HepG2 (cell line): ENCODE data around the gene ITGAE. TPM values are rescaled to one million over a fixed set of nuclear protein-coding genes. Genes with fewer than 3 reads are reported as not detected.

ENCODE experiments used
- ATAC-seq: fragments of 200-7000 bp; cut with Tn5 transposase; 3 replicates; pipeline ENCODE4 v1.9.1; 2020; ENCODE audit warnings: mild to moderate bottlenecking, moderate library complexity
- BruUV-seq: library from RNA; stranded (reverse); fragments of 400-500 nt; replicated peaks from 2 replicates; lab custom pipeline; 2021; lab: Mats Ljungman, UMichigan
- CTCF ChIA-PET: fragments of 300-600 bp; formaldehyde crosslinking; extraction: SDS; loops from one replicate; lab custom pipeline; 2021; ENCODE audit warnings: low total read pairs, inconsistent platforms, low intra/inter-chr PET ratio; lab: Yijun Ruan, JAX
- POLR2A ChIA-PET: fragments of 350-600 bp; sonication (Branson Sonifier 250); formaldehyde crosslinking; loops from one replicate; lab custom pipeline; 2020; ENCODE audit warnings: antibody characterized with exemption, inconsistent platforms; lab: Yijun Ruan, JAX
- DNase-seq: peaks from one replicate; pipeline ENCODE4 v3.0.0-alpha.2; 2015; ENCODE audit warnings: low spot score
- FAIRE-seq: peaks from 3 replicates; lab custom pipeline; 2011; peaks lifted over from hg19 to GRCh38; lab: Jason Lieb, UNC
- H2AFZ ChIP-seq: one replicate; pipeline ENCODE4 v1.6.1; 2011; ENCODE audit warnings: low read length, inconsistent platforms
- H3K27ac ChIP-seq: fragments of 300-600 bp; 3 replicates; pipeline ENCODE4 v1.8.0; 2011; ENCODE audit warnings: mixed run types, mild to moderate bottlenecking, mixed read lengths, low read length, inconsistent platforms; ENCODE audit not compliant: insufficient read depth; ENCODE audit errors: extremely low read length
- H3K27me3 ChIP-seq, 2 experiments: fragments of 200-600 bp in 1 of 2; 2 replicates in 1 of 2; 3 replicates in 1 of 2; pipeline versions ENCODE4 v1.6.0 to v1.8.0; 2011; ENCODE audit warnings: low read length in 2 of 2, mild to moderate bottlenecking in 2 of 2, moderate library complexity in 2 of 2, inconsistent platforms in 1 of 2; ENCODE audit not compliant: insufficient read depth in 2 of 2, control insufficient read depth in 1 of 2
- H3K36me3 ChIP-seq, 2 experiments: fragments of 200-600 bp in 1 of 2; replicated peaks in 1 of 2; 2 replicates in 1 of 2; 3 replicates in 1 of 2; pipeline versions ENCODE4 v1.5.1 to v1.8.0; 2011; ENCODE audit warnings: low read length in 2 of 2, inconsistent platforms in 1 of 2; ENCODE audit not compliant: insufficient read depth in 2 of 2, control insufficient read depth in 1 of 2
- H3K4me1 ChIP-seq: 2 replicates; pipeline ENCODE4 v1.5.1; 2012; ENCODE audit warnings: low read length, inconsistent platforms; ENCODE audit not compliant: insufficient read depth
- H3K4me2 ChIP-seq: 2 replicates; pipeline ENCODE4 v1.6.0; 2011; ENCODE audit warnings: low read depth, low read length, inconsistent platforms
- H3K4me3 ChIP-seq, 3 experiments: fragments of 200-600 bp in 1 of 3; sonication (generic), shearing (Covaris generic) in 1 of 3; replicated peaks in 1 of 3; 2 replicates each; pipeline ENCODE4 v1.5.1; 2011 to 2016; ENCODE audit warnings: low read length in 3 of 3, inconsistent platforms in 2 of 3, low read depth in 2 of 3, mild to moderate bottlenecking in 2 of 3, control low read depth in 1 of 3, mixed read lengths in 1 of 3; ENCODE audit not compliant: insufficient read depth in 1 of 3
- H3K79me2 ChIP-seq: one replicate; pipeline ENCODE4 v1.6.1; 2011; ENCODE audit warnings: low read length, inconsistent platforms; ENCODE audit not compliant: insufficient read depth
- H3K9ac ChIP-seq: 2 replicates; pipeline ENCODE4 v1.6.0; 2011; ENCODE audit warnings: mild to moderate bottlenecking, low read depth, low read length, inconsistent platforms; ENCODE audit not compliant: insufficient read depth
- H3K9me3 ChIP-seq: 2 replicates; pipeline ENCODE4 v1.5.1; 2012; ENCODE audit warnings: mild to moderate bottlenecking, low read length
- H4K20me1 ChIP-seq: 2 replicates; pipeline ENCODE4 v1.6.0; 2011; ENCODE audit warnings: inconsistent platforms, mild to moderate bottlenecking, low read length, moderate library complexity; ENCODE audit not compliant: insufficient read depth
- HMG20B ChIP-seq: conservative IDR thresholded peaks from 2 replicates; pipeline ENCODE4 v1.6.1; 2016; ENCODE audit warnings: missing genetic modification reagents, missing compliant biosample characterization
- MAF1 ChIP-seq: sonication (generic); formaldehyde crosslinking; IDR thresholded peaks from 2 replicates; pipeline ENCODE4 v1.5.0; 2020; ENCODE audit warnings: missing genetic modification reagents, borderline replicate concordance
- NONO ChIP-seq, 2 experiments: fragments of 450-650 bp in 1 of 2; sonication (generic) in 1 of 2; formaldehyde crosslinking in 1 of 2; IDR thresholded peaks in 1 of 2; conservative IDR thresholded peaks in 1 of 2; 2 replicates each; pipeline versions ENCODE4 v1.6.1 to v1.8.0; 2017 to 2022; ENCODE audit warnings: mild to moderate bottlenecking in 1 of 2, missing genetic modification reagents in 1 of 2, moderate library complexity in 1 of 2
- TBL1XR1 ChIP-seq: fragments of 150-350 bp; IDR thresholded peaks from 2 replicates; pipeline ENCODE4 v1.6.1; 2014; ENCODE audit warnings: borderline replicate concordance, low read length; ENCODE audit not compliant: partially characterized antibody
- ZNF251 ChIP-seq: sonication (generic); formaldehyde crosslinking; IDR thresholded peaks from 2 replicates; pipeline ENCODE4 v1.9.0; 2021; ENCODE audit warnings: mild to moderate bottlenecking, missing genetic modification reagents
- ZNF337 ChIP-seq: sonication (generic); formaldehyde crosslinking; IDR thresholded peaks from 2 replicates; pipeline ENCODE4 v1.5.1; 2020; ENCODE audit warnings: missing genetic modification reagents, low read depth, mild to moderate bottlenecking, borderline replicate concordance
- ZNF543 ChIP-seq: sonication (generic); formaldehyde crosslinking; IDR thresholded peaks from 2 replicates; pipeline ENCODE4 v1.4.0; 2020; ENCODE audit warnings: mild to moderate bottlenecking, missing genetic modification reagents
- ZNF7 ChIP-seq: IDR thresholded peaks from 2 replicates; pipeline ENCODE4 v1.6.1; 2016; ENCODE audit warnings: missing biosample characterization, missing genetic modification reagents
- WGBS: methylation state at CpG from one replicate; pipeline ENCODE4 v1.1.6; 2017; ENCODE audit warnings: low lambda C conversion rate; 5-methylcytosine and 5-hydroxymethylcytosine counted together
- in situ Hi-C: cut with HindIII; loops from 2 replicates; pipeline ENCODE4 v1.10.0; 2017; ENCODE audit warnings: low pct_unique_long_range_greater_than_20kb; ENCODE audit not compliant: extremely low pct_ligation_motif_present
- intact Hi-C: fragments of 100-400 bp; cut with micrococcal nuclease; formaldehyde crosslinking; loops from one replicate; pipeline ENCODE4 v1.10.0; 2022; ENCODE audit not compliant: unreplicated experiment
- polyA plus RNA-seq, 8 experiments: library from polyadenylated mRNA; depleted of rRNA in 3 of 8; stranded (reverse) in 7 of 8; unstranded in 1 of 8; fragments of >200 nt; fragmentation: Illumina TruSeq in 4 of 8; extraction: Trizol in 4 of 8; gene quantifications; 2 replicates each; pipeline versions ENCODE4 v1.2.1 to v1.2.3, GENCODE V29; 2011 to 2016; ENCODE audit warnings: low read depth in 4 of 8, missing spikeins in 1 of 8, mixed read lengths in 1 of 8; ENCODE audit not compliant: insufficient read depth in 1 of 8
- total RNA-seq, 5 experiments: library from RNA; depleted of rRNA; stranded (reverse); fragments of >200 nt; fragmentation: Illumina TruSeq; extraction: Trizol; gene quantifications; 2 replicates each; pipeline ENCODE4 v1.2.3, GENCODE V29; 2016; ENCODE audit warnings: low read depth in 1 of 5
- TF ChIP-seq, protein P1 (sequence below): sonication (generic); formaldehyde crosslinking; IDR thresholded peaks from 2 replicates; pipeline ENCODE4 v1.5.0; 2020; ENCODE audit warnings: mild to moderate bottlenecking, missing genetic modification reagents
- TF ChIP-seq, protein P2 (sequence below): sonication (generic); formaldehyde crosslinking; IDR thresholded peaks from 2 replicates; pipeline ENCODE4 v1.8.1; 2023; ENCODE audit warnings: mild to moderate bottlenecking, missing genetic modification reagents
- TF ChIP-seq, protein P3 (sequence below): sonication (generic); formaldehyde crosslinking; IDR thresholded peaks from 2 replicates; pipeline ENCODE4 v1.5.0; 2020; ENCODE audit warnings: mild to moderate bottlenecking, missing genetic modification reagents, borderline replicate concordance
- TF ChIP-seq, protein P4 (sequence below), 2 experiments: sonication (generic) in 1 of 2; formaldehyde crosslinking in 1 of 2; IDR thresholded peaks; 2 replicates each; pipeline versions ENCODE4 v1.4.0 to v1.6.1; 2016 to 2020; ENCODE audit warnings: borderline replicate concordance in 1 of 2, low read depth in 1 of 2, mild to moderate bottlenecking in 1 of 2, missing genetic modification reagents in 1 of 2
- TF ChIP-seq, protein P5 (sequence below): IDR thresholded peaks from 2 replicates; pipeline ENCODE4 v1.6.1; 2018; ENCODE audit warnings: missing genetic modification reagents

The ITGAE gene
- total and polyA plus RNA-seq, 2 of the 13 experiments (the other 11 are each of a cell fraction or from before 2014, with no cell fraction given) = 42.3 to 49.0 TPM

DNA sequence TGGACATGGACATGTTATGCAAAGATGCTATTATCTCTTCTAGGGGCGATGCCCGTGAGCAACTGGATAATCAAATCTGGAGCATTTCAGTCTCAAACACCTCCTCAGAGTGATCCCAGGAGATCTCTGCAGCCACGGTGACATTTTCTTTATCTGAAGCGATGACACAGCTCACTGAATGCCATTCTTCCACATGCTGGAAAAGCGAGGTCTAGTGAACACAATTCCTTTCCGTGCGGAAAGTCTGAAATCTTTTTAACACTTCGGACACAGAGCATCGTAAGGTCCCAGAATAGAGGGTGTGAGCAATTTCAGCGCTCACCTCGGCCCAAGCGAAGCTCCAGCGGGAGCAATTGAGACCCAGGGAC, 77.8 kb downstream of the ITGAE start:
- in situ Hi-C loops = no loop called here
- POLR2A ChIA-PET = interaction anchor here (1.1 to 2.2 kb wide), 11 partner anchors 9 to 674 kb away, joined by 3 to 13 read pairs (median 5); partner anchors contain the start of genes CTNS, NCBP3, SHPK and TAX1BP3
- FAIRE-seq = no peak
- intact Hi-C loops = no loop called here
- Histone ChIP-seq H3K4me3 (peak overlapping the region; percentile 65 to 99 (median 95)), H3K27me3 (no peaks in the 10 kb centered on the region; a peak in 1 of 5 replicates), H3K4me2 (peak overlapping the region; percentile 83), H3K9me3 (no peaks in the 10 kb centered on the region), H3K27ac (peak overlapping the region; percentile 80), H2AFZ (peak overlapping the region; percentile 46), H3K4me1 (peaks cover 55% of the 10 kb centered on the region), H3K36me3 (peaks cover under 1 to 6% of the 10 kb centered on the region in 2 experiments; a peak in 3 of 5 replicates), H4K20me1 (no peaks in the 10 kb centered on the region), H3K79me2 (peaks cover 38% of the 10 kb centered on the region), H3K9ac (peak overlapping the region; percentile 84)
- no peak for DNase-seq
- ATAC-seq = peak; percentile 5; the same call in 2 of the 3 replicates
- CTCF ChIA-PET = interaction anchor here (0.9 kb wide), 1 partner anchor 104 kb away, joined by 3 read pairs; no protein-coding TSS in a partner anchor
- 2% methylated on average over 11 of the region's 13 CpGs for WGBS
- TSS peak; percentile 84 for BruUV-seq
- no peak for TF ChIP-seq ZNF7
- TF ChIP-seq, protein P1, sequence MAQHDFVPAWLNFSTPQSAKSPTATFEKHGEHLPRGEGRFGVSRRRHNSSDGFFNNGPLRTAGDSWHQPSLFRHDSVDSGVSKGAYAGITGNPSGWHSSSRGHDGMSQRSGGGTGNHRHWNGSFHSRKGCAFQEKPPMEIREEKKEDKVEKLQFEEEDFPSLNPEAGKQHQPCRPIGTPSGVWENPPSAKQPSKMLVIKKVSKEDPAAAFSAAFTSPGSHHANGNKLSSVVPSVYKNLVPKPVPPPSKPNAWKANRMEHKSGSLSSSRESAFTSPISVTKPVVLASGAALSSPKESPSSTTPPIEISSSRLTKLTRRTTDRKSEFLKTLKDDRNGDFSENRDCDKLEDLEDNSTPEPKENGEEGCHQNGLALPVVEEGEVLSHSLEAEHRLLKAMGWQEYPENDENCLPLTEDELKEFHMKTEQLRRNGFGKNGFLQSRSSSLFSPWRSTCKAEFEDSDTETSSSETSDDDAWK (CRISPR knock-in tag) = no peak
- 0 out of 2 replicates have a peak, but pooled peaks have one; percentile 4 for TF ChIP-seq ZNF337 (CRISPR knock-in tag)
- TF ChIP-seq, protein P2, sequence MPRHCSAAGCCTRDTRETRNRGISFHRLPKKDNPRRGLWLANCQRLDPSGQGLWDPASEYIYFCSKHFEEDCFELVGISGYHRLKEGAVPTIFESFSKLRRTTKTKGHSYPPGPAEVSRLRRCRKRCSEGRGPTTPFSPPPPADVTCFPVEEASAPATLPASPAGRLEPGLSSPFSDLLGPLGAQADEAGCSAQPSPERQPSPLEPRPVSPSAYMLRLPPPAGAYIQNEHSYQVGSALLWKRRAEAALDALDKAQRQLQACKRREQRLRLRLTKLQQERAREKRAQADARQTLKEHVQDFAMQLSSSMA (CRISPR knock-in tag) = 0 out of 2 replicates have a peak, but pooled peaks have one; percentile 25
- TF ChIP-seq, protein P3, sequence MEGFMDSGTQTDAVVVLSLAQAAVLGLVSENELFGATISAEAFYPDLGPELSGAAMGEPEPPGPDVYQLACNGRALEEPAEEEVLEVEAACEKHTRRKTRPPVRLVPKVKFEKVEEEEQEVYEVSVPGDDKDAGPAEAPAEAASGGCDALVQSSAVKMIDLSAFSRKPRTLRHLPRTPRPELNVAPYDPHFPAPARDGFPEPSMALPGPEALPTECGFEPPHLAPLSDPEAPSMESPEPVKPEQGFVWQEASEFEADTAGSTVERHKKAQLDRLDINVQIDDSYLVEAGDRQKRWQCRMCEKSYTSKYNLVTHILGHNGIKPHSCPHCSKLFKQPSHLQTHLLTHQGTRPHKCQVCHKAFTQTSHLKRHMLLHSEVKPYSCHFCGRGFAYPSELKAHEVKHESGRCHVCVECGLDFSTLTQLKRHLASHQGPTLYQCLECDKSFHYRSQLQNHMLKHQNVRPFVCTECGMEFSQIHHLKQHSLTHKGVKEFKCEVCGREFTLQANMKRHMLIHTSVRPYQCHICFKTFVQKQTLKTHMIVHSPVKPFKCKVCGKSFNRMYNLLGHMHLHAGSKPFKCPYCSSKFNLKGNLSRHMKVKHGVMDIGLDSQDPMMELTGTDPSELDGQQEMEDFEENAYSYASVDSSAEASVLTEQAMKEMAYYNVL (CRISPR knock-in tag) = no peak
- TF ChIP-seq NONO (IDR thresholded peaks at IDR 0.05) = no peak
- TF ChIP-seq NONO (CRISPR knock-in tag; conservative IDR thresholded peaks at IDR 0.05) = no peak
- TF ChIP-seq, protein P4, sequence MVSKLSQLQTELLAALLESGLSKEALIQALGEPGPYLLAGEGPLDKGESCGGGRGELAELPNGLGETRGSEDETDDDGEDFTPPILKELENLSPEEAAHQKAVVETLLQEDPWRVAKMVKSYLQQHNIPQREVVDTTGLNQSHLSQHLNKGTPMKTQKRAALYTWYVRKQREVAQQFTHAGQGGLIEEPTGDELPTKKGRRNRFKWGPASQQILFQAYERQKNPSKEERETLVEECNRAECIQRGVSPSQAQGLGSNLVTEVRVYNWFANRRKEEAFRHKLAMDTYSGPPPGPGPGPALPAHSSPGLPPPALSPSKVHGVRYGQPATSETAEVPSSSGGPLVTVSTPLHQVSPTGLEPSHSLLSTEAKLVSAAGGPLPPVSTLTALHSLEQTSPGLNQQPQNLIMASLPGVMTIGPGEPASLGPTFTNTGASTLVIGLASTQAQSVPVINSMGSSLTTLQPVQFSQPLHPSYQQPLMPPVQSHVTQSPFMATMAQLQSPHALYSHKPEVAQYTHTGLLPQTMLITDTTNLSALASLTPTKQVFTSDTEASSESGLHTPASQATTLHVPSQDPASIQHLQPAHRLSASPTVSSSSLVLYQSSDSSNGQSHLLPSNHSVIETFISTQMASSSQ (IDR thresholded peaks at IDR 0.05; ENCODE audit: low read depth) = no peak
- TF ChIP-seq, protein P4 (CRISPR knock-in tag; IDR thresholded peaks at IDR 0.05; ENCODE audit: borderline replicate concordance) = no peak
- TF ChIP-seq MAF1 = 0 out of 2 replicates have a peak, but pooled peaks have one; percentile 20
- no peak for TF ChIP-seq ZNF543 (CRISPR knock-in tag)
- TF ChIP-seq, protein P5, sequence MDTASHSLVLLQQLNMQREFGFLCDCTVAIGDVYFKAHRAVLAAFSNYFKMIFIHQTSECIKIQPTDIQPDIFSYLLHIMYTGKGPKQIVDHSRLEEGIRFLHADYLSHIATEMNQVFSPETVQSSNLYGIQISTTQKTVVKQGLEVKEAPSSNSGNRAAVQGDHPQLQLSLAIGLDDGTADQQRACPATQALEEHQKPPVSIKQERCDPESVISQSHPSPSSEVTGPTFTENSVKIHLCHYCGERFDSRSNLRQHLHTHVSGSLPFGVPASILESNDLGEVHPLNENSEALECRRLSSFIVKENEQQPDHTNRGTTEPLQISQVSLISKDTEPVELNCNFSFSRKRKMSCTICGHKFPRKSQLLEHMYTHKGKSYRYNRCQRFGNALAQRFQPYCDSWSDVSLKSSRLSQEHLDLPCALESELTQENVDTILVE (CRISPR knock-in tag) = no peak
- no peak for TF ChIP-seq TBL1XR1
- no peak for TF ChIP-seq ZNF251 (CRISPR knock-in tag)
- no peak for TF ChIP-seq HMG20B (CRISPR knock-in tag)
